CD4-positive, alpha-beta T cell treated with Interferon gamma for 1 hour (primary cell): ENCODE measurements around the gene MAPKBP1.
"Not testable (repeated sequence)": the region's sequence is repeated elsewhere in the genome, so short reads cannot be mapped to it uniquely, and the experiment has no call there.

ENCODE experiments used
- DNase-seq: peaks from one replicate; pipeline ENCODE4 v3.0.0-alpha.2; 2020

Gene MAPKBP1

GRCh38 chr15:41774062-41774881 lies at the start of gene MAPKBP1:
Gene MAPKBP1 (plus strand): TSS chr15:41774484. CDS start chr15:41775276, 792 bp downstream.
- DNase-seq, result peak; percentile 98

GRCh38 chr15:41727143-41727542 lies 47.1 kb upstream of the MAPKBP1 start:
- DNase-seq, result no peak

GRCh38 chr15:41728061-41728460 lies 46.2 kb upstream of the MAPKBP1 start:
- not testable (repeated sequence) for DNase-seq

GRCh38 chr15:41730543-41730942 lies 43.7 kb upstream of the MAPKBP1 start:
- DNase-seq, result no peak

- DNase-seq, result no peak
Measured at GRCh38 chr15:41732483-41732882, 41.8 kb upstream of the MAPKBP1 start.

- DNase-seq, result no peak
Measured at GRCh38 chr15:41734079-41734478, 40.2 kb upstream of the MAPKBP1 start.

GRCh38 chr15:41735046-41735445 lies 39.2 kb upstream of the MAPKBP1 start:
- DNase-seq, result no peak

- DNase-seq, result not testable (repeated sequence)
Measured at GRCh38 chr15:41735492-41735891, 38.8 kb upstream of the MAPKBP1 start.

GRCh38 chr15:41746802-41747201 lies 27.5 kb upstream of the MAPKBP1 start:
- DNase-seq, result no peak

- DNase-seq, result no peak
Measured at GRCh38 chr15:41756198-41756597, 18.1 kb upstream of the MAPKBP1 start.

- DNase-seq, result peak; percentile 60
Measured at GRCh38 chr15:41772720-41773331, 1.5 kb upstream of the MAPKBP1 start.

GRCh38 chr15:41773332-41773728 lies 954 bp upstream of the MAPKBP1 start:
- DNase-seq, result no peak

GRCh38 chr15:41773729-41774061 lies 589 bp upstream of the MAPKBP1 start:
- no peak for DNase-seq

GRCh38 chr15:41774882-41775417 lies 666 bp downstream of the MAPKBP1 start:
- no peak for DNase-seq

GRCh38 chr15:41775651-41776050 lies 1.4 kb downstream of the MAPKBP1 start:
- no peak for DNase-seq

- DNase-seq, result no peak
Measured at GRCh38 chr15:41777421-41777973, 3.2 kb downstream of the MAPKBP1 start.

GRCh38 chr15:41778521-41778920 lies 4.2 kb downstream of the MAPKBP1 start:
- DNase-seq, result no peak

GRCh38 chr15:41779662-41780157 lies 5.4 kb downstream of the MAPKBP1 start:
- no peak for DNase-seq

- DNase-seq, result no peak
Measured at GRCh38 chr15:41780266-41780665, 6.0 kb downstream of the MAPKBP1 start.

- DNase-seq, result no peak
Measured at GRCh38 chr15:41780727-41781126, 6.4 kb downstream of the MAPKBP1 start.

- no peak for DNase-seq
Measured at GRCh38 chr15:41782371-41783282, 8.3 kb downstream of the MAPKBP1 start.

GRCh38 chr15:41783296-41783695 lies 9.0 kb downstream of the MAPKBP1 start:
- no peak for DNase-seq

- DNase-seq, result no peak
Measured at GRCh38 chr15:41788262-41788661, 14.0 kb downstream of the MAPKBP1 start.
